GM12873 (cell line): ENCODE measurements around the gene MYCBP.
A peak's percentile ranks its signal among the peaks of the same experiment; 100 is the strongest.

Experiments used
- TF ChIP-seq, protein P1 (sequence below): IDR thresholded peaks from 2 replicates; pipeline ENCODE4 v1.5.1; 2012; ENCODE audit warnings: low read depth, mild to moderate bottlenecking, moderate library complexity, low read length, control low read depth; ENCODE audit not compliant: insufficient read depth; ENCODE audit errors: missing control alignments

The MYCBP gene

DNA sequence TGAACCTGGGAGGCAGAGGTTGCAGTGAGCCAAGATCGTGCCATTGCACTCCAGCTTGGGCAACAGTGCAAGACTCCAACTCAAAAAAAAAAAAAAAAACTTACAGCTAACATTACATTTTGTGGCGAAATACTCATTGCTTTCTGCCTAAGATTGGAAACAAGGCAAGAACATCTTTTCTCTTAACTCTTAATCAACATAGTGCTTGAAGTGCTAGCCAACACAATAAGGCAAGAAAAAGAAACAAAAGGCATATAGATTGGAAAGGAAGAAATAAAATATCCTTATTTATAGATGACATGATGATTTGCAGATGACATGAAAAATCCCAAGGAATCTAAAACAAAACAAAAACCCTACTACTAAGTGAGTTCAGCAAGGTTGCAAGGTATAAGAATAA is 32.8 kb upstream of the MYCBP start:
- TF ChIP-seq, protein P1, sequence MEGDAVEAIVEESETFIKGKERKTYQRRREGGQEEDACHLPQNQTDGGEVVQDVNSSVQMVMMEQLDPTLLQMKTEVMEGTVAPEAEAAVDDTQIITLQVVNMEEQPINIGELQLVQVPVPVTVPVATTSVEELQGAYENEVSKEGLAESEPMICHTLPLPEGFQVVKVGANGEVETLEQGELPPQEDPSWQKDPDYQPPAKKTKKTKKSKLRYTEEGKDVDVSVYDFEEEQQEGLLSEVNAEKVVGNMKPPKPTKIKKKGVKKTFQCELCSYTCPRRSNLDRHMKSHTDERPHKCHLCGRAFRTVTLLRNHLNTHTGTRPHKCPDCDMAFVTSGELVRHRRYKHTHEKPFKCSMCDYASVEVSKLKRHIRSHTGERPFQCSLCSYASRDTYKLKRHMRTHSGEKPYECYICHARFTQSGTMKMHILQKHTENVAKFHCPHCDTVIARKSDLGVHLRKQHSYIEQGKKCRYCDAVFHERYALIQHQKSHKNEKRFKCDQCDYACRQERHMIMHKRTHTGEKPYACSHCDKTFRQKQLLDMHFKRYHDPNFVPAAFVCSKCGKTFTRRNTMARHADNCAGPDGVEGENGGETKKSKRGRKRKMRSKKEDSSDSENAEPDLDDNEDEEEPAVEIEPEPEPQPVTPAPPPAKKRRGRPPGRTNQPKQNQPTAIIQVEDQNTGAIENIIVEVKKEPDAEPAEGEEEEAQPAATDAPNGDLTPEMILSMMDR = no peak

DNA sequence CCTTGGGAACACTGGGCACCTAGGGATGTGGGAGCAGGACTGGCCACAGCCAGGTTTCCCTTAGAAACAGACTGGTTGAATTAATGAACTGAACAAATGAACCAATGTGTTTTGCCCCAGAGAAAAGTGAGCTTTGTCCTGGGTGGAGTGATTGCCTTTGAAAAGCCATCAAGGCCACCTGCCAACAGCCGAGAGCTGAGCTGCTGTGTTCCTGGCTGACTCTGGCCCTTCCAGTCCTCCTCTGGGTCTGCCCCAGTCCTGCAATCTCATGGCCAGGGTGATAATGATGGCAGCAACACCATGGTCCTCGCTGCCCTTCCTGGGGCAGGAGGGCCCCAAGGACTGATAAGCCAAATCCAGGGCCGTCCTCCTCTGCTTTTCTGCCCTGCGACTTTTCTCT is 26.4 kb upstream of the MYCBP start:
- TF ChIP-seq, protein P1 = no peak

DNA sequence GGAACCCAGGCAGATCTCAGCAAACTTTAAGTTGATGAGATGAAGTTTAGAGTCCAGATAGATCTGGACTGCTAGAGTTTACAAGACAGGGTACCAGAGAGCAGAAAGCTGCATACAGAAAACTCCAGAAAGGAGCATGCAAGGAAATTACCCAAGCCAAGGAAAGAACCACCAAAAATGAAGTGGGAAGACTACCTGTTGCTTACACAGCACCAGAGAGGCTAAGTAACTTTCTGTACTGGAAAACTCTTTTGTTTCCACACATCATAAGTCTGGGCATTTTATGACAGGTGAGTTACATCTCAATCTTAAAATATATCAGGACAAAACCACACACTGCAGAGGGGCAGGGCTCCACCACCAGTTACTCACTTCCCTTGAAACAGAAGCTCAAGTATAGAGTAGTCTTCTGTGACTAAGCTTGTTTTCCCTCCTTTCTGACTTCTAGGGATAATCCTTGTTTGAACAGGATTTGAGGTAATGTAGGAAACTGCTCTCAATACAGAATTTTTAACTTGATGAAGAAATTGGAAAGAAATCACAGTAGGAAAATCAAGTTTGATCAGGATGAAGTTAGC is 25.6 kb upstream of the MYCBP start:
- TF ChIP-seq, protein P1 = no peak

DNA sequence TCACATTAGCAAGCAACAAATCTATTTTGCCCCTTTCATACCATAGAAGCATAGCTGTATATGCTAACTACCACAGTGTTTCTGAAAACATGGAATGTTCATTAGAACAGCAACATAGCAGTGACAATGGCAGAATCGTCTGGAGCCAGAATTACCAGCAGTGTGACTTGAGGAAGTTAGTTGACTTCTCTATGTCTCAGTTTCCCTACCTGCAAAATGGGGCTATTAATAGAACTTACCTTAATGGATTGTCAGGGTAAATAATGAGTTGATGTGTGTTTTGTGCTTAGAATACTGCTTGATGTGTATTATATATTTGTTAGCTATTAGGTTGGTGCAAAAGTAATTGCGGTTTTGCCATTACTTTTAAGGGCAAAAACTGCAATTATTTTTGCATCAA is 23.0 kb upstream of the MYCBP start:
- TF ChIP-seq, protein P1 = no peak

DNA sequence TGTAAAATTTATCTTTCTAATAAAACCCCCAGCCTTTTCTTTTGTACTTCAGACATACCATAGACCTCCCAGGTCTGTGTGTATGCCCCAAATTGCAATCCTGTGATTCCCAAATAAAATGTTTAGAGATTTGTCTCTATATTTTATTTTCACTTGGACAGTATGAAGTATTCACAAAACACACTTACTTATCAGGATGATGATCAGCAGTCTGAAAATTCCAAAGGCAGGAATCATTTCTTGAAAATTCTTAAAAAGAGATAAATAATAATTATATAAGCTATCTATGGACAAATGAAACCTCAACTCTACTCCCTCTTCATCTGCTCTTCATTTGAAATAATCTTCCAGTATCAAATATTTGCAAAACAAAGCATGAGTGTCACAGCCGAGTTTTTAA is 19.8 kb upstream of the MYCBP start:
- TF ChIP-seq, protein P1 = no peak

DNA sequence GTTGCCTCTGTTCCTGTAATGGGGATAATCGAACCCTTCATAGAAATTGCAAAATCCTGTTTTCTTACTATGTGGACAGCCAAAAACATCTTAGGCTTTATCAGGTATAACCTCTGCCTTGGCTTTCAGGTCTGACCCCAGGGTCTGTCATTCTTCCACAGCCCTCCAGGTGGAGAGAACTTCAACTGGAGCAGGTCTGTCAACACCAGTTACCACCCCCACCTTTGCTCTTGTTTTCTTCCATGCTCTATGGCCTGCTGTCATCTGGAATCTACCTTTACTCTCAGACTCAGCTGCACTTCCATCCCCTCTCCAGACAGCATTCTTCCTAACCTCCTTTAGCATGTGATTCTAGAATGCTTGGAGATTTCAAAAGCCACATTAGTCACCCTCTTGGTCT is 18.6 kb upstream of the MYCBP start:
- TF ChIP-seq, protein P1 = peak; percentile 34

DNA sequence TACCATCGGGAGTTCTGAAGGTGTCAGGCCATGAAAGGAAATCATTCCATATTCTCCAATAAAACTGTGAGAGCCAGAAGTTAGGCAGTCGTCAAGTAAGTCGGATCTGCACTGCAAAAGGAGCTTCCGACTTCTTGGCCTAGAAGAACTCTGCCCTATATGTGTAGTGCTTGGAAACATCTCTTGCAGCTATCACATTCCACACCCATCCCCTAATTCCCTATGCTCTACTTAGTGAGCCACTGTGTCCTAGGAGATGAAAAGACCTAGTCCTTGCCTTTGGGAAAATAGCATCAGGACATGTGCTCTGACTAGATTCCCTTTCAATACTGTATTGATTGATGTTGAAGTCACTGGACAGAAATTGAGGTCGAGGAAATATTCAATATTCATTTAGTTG is 16.4 kb upstream of the MYCBP start:
- TF ChIP-seq, protein P1 = no peak
